Glomerular endothelial cell (primary cell): Measurements from ENCODE around the gene ASTN2. TPM values are rescaled to one million over a fixed set of nuclear protein-coding genes. Genes with fewer than 3 reads are reported as not detected.

ENCODE experiments used
- DNase-seq: peaks from one replicate; pipeline ENCODE4 v3.0.0-alpha.2; 2011; ENCODE audit warnings: low read depth, low spot score; ENCODE audit errors: extremely low read depth
- total RNA-seq: library from RNA; depleted of rRNA; stranded (reverse); fragments of >200 nt; gene quantifications from 2 replicates; pipeline ENCODE4 v1.2.3, GENCODE V29; 2015

Gene ASTN2
- total RNA-seq, 1 donor from 2014 or later: 3.8 TPM

DNA sequence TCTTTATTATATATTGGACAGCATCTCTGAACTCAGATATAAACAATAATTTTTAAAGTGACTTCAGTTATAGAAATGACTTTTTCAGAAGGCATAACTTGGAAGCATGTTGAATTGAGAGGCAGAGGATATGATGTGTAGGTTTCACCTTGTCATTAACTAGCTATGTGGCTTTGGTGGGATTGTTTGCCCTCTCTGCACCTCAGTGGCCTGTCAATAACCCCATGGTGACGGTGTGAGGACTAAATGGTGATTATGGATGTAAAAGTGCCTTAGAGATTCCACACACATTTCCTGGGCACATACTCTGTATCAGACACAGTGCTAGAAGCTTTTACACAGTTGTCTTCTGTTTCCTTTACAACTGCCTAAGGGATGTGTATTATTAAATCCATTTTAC is 962.6 kb downstream of the ASTN2 start:
- DNase-seq: no peak

DNA sequence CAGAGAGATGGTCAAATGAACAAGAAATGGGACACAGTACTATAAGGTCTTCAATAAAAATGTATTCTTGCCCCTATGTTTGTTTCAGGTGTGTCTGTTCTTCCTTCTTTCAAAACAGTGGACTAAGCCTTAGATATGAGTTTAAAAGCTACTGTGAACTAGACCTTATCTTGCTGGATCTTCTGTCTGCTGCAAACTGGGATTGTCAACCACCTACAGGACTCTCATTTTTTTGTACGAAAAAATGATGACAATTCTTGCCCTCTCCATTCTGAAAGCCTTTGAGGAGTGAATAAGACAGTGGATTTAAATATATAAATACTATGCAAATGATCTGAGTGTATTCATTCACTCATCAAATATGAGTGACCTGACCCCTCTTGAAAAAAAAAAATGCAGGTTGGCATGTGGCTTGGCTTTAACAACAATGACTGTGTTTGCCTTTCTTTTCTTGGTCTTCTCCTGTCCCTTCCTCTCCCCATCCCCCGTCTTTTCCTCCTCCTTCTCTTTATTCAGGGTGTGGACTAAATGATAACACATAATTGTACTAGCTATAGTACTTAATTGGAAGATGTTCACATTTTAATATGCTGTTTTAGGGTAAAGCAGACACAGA is 963.2 kb downstream of the ASTN2 start:
- DNase-seq: no peak

DNA sequence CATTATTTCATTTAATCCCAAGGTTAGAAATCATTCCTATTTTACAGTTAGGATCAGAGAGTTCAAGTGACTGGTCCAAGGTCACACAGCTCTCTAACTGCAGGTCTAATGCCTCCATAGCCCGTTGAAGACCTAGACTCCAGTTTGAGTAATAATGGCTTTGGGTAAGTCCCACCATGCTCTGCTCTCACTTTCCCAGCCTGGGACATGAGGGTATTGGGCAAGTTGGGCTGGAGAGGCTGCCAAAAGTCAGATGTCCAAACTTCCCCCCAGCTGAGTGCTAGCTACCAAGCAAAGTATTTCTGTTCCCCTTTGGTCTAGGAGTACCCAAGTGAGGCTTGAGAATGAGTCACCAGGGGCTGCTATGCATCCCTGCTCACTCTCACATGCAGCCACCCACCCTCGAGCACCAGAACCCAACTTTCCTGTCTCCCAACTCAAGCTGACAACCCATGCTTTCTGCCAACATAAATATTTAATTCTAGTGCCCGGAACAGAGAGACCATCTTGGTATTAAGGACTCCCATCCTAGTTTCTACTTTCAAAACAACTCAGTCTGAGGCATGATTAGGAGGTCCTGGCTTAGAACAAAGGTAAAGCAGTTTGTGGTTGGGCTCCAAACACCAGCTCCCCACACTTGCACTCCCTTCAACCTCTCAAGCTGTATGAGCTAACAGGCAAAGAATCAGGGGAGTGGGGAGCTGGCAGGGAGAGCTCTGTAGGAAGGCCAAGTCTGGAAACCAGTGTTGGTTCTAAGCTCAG is 964.3 kb downstream of the ASTN2 start:
- no peak for DNase-seq

DNA sequence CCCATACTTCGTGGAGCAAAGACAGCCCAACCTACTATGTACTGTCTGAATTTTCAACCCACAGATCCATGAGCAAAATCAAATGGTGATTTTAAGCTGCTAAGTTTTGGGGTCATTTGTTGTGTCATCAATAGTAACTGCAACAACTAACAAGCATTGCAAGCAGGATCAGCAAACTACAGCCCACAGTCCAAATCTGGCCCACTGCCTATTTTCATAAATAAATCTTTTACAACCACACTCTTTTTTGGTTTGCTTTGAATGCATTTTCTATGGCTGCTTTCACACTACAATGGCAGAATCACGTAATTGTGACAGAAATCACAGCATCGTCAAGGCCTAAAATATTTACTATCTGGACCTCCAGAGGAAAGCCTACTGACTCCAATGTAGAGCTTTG is 964.9 kb downstream of the ASTN2 start:
- no peak for DNase-seq

DNA sequence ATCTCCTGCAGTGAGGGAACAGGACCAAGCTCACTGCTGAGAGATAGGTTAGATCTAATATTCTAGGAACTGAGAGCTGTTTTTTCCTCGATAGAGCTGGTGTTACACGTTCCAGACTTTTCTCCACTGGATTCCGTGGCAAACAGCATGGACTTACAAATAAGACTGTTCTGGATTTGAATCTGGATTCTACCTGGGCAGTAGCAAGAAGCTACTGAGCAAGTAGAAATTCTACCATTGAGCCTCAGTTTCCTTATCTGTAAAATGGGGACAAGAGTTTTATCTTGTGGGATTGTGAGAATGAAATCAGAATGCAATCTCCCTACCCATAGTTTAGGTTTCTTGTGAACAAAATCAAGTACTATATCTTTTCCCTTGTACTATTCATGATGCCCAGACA is 966.4 kb downstream of the ASTN2 start:
- no peak for DNase-seq

DNA sequence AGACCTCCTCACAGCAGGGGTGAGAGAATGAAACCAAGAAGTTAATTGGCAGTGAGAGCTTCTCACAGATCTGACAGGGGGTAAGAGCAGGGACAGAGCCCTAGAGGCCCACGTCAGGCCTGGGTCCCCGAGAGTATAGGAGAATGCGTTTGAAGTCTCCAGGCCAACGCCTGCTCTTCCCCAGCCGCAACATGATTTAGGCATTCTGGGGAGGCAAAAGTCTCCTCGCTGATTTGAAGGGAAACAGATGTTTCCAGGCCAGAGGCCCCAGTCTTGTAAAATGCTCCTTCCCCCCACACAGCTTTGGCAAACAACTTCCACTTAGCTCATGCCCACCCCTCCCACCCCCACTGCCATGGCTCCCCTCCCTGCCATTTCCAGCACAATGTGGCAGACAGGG is 966.9 kb downstream of the ASTN2 start:
- DNase-seq: no peak

DNA sequence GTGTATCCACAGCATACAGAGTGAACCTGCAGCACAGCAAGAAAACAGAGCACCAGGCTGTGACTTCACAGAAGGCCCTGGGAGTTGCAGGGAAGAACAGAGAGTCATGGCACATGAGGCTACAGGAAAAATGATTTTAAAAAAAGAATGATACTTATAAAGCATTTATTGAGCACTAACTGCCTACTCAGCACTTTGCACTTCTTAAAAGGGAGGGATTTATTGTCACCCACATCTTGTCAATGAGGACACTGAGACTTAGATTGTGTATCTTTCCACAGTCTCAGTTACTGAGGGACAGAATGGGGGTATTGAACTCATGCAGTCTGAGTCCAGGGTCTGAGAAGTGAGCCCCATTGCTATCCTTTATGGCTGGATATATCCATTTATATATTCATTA is 972.3 kb downstream of the ASTN2 start:
- no peak for DNase-seq

DNA sequence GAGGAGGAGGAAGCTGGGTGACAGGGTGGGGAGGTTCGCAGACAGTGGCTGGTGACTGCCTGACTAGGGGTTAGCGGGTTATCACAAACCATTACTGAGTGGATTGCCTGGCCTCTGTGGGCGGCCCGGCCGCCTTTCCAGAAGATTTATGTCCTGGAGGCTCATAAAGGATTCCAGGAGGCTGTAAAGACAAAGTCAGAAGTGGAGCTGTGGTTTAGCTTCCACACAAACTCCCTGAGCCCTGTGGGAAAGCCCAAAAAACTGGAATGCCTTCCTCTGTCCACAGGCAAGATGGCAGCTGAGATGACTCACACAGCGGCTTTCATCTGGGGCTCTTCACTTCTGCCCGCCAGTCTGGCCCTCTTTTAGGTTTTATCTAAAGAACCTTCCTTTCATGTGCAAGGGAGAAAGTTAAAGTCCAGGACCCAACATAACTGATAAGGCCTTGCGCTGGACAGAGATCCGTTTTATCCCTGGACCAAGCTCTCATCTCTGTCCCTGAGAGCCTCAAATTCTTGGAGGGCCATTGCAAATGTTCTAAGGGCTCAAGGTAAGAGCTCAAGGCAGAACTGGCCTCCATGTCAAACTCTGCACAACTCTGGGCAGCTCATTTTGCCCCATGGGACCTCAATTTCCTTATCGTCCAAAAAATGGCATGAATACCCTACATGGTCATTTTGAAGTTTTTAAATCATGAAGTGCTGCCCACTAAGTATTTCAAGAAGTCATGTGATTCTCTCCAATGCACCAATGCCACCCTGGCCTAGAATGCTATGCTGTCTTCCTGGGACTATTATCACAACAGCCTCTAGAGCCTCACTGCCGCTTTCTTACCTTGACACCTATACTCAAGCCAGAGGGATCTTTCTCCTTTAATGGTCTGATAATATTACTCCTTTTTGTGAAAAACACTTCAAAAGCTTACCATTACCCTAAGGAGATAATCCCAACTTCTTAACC is 977.2 kb downstream of the ASTN2 start:
- DNase-seq: no peak

DNA sequence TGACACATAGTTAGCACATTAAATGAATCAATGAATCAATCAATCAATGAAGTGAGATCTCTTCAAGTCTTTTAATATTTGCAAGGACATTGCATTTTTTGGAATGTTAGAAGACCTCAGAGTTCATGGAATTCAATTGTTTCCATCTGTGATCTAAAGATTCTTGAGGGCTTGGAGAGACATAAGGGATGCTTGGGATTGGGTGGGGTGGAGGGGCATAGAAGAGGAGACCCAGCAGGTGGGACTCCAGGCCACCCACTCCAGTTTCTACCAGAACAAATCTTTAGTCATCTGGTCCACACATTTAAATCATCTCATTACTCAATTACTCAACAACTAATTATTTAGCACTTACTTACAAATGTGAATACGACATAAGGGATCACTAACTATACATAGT is 978.7 kb downstream of the ASTN2 start:
- DNase-seq: no peak

DNA sequence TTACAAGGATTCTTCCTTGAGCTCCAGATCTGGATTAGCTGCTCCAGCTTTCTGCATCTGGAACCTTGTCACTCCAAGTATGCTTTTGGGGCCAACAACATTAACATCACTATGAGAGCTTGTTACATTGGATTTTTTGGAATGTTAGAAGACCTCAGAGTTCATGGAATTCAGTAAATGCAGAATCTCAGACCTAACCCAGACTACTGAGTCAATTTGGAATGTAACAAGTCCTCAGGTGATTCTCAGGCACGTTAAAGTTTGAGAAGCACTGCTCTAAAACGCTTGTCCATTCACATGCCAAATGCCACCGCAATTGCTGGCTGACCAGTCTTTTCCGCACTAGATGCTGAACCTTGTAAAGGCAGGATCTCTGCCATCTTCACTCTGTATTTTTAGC is 979.2 kb downstream of the ASTN2 start:
- DNase-seq: no peak

DNA sequence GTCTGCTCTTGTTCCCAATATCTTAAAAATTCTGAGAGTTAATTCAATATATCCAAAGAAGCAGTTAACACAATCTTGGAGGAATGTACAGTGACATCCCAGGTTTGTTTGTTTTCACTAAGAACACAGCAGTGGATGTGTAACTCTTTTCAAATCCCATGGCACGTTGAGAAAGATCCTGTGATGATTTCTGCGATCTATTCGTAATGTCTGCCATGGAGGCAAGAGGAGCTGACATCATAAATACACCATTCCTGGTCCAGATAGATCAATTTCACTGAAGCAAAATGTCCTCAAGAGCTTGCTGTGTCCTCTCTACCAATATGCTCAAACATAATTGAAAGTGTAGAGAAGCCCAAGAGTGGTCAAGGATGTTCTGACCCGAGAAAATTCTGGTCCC is 980.5 kb downstream of the ASTN2 start:
- DNase-seq: no peak

DNA sequence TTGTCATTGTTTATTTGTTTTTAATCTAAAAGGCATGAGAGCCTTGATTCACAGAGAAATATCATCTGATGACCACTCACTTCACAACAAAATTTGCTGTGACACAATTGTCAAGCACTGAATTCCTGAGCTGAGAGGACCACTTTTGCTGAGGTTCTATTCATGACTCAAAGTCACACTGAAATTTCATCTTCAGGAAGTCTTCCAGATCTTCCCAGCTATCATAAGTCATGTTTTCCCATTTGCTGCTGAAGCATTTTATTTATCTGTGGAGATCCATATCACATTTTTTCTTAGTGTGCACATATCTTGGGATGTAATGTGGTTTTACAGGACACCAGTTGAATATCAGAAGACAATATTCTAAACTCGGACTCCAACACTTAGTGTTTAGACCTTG is 982.8 kb downstream of the ASTN2 start:
- DNase-seq: no peak

DNA sequence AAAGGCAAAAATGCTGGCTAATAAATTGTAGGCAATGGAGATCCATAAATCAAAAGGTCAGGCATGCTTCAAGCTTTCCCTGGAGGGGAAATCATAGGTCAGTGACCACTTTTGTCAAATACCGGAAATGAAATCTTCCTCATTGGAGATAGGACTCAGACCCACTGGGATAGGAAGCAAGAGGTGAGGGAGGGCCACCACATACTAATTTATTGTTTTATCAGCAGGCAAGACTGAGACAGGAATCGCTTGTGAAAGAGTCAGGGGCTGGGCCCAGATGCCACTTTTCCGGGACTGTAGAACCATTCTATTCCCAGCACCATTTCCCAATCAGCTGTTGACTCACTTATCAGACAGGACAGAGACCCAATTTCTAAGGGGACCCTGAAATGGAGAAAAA is 984.0 kb downstream of the ASTN2 start:
- no peak for DNase-seq

DNA sequence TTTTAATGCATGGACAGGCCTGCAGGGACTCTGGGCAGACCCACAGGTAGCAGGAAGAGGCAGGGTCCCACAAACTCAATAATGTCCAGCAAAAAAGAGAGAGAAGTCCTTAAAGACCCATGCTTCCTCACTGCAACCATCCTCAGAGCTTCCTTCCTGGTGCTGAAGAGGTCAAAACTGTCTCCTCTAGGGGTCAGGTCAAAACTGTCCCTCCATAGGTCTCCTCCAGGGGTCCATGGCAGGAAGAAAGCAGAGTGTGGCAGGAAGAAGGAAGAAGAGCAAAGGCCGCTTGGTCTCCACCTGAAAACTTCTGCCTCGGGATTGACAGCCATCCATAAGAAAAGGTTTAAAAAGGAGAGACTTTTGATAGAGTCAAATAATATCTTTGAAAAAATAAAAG is 989.6 kb downstream of the ASTN2 start:
- DNase-seq: no peak

DNA sequence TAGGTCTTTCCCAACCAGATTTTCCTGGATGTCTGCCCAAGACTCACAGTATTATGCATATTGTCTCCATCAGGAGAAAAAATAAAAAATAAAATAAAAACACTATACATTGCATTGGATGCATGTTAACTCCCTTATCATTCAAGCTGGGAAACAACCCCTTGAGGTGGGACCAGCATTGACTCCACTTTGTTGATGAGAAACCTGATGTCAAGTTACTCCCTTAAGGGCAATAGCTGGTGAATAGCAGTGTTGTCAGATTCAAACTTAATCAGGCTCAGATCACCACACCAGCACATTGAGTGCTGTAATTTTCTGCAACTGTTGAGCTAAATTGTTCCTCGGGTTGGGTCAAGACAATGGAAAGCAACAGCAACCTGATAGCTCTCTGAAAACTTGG is 991.7 kb downstream of the ASTN2 start:
- no peak for DNase-seq

DNA sequence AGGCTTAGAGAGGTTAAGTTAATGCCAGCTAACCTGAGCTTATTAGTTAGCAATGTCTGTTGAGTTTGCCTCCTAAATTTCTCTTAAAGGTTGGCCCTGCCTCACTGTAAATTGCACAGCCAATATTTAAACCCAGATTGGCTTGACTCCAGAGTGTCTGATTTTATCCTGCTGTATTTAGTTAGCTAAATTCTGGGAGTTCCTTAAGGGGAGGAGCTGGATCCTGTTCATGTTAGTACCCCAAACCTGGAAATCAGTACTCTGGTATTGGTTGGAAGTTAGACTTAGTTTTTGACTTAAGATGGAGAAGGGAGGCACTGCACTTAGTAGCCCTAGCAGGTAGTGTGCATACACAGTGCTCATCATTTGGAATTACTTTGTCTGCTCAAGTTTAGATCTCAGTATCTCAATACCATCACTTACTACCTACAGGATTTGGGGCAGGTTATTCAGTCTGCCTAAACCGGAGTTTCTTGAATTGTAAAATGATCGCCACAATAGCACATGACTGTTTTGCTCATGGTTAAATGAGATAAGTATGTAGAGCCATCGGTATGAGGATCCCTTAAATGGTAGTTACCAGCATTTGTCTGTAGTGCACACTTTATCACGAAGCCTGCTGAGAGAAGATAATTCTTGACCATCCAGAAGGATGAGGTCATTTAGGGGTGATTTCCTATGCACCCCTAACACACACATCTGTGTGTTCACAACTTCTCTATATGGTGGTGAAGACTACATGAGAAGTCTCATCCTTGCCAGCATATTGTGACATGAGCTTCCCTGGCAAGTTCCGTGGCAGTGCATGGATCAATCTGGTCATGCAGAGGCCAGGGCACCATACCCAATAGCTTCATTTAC is 992.5 kb downstream of the ASTN2 start:
- no peak for DNase-seq

DNA sequence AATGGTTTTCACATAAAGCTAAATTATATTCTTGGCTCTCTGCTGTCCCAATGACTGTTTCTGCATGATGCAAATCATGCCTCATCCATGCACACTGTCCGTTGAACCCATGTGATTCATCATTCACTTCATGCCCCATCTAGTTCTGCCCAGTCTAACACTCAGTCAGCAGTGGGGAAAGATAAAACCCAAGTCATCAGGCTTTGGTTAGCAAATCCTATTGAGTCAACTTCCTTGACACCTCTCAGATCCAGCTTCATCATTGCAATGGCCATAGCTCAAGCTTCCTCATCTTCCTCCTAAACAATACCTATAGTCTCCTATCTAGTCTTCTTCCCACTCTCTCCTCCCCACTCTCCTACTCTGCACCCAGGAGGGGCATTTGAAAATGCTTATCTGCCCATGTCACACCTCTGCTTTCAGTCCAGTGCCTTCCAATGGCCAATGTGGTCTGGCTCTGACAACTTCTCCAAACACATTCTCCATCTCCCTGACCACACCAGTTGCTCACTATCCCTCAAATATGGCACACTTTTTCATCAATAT is 993.8 kb downstream of the ASTN2 start:
- DNase-seq: no peak

DNA sequence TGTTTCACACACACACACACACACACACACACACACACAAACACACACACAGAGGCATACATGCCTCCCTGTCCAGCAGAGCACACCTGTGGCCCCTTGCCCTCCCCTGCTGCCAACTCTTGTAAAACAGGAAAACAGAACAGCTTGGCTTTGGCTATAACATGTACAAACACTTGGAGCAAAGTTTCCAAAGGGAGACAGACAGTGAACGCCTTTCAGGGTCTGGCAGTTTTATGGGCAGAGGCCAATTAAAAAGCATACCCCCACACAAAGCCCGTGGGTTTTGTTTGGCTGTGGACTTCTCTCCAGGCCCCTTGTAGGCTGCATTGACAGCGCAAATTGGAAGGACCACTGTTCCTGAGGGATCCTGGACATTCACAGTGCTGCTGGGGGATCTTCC is 995.7 kb downstream of the ASTN2 start:
- no peak for DNase-seq

DNA sequence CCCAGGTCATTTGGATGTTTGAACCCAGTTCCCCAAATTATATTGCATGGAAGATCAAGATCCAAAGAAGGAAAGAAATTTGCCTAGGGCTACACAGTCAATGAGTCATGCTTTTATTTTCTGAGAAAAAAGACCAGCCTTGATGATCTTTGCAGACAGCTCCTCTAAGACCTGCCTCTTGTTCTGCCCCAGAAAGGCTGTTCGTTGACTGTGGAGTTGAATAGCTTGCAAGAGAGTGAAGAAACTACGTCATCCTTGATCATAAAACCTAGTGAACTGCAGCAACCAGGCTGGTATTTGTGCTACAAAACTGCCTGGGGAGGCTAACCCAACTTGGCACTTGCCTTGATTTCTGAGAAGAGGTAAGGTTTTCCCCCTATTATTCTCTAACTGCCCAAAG is 997.4 kb downstream of the ASTN2 start:
- DNase-seq: no peak

DNA sequence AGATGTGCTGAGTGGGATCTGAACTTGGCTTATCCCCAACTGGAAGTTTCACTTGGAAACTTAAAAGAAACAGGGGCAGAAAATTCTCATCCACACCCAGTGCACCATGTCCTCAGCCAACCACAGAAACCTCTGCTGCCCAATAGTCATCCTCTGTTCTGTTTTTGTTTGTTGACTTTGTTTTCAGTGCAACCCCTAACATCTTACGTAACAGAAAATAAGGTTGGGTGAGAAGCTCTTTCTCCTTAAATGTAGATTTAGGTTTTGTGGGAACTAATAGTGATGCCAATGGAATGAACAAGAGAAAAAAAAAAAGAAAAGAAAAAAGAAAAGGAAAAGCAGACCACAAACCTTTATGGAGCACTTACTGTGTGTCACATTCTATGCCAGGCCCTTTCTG is 998.4 kb downstream of the ASTN2 start:
- no peak for DNase-seq
